Stimulated activated CD8-positive, alpha-beta memory T cell treated with anti-CD3 and anti-CD28 coated beads, Interleukin-15, amount 100 ng/mL, for 24 hours (primary cell): ENCODE data around the gene ARRB1.
"Not testable (repeated sequence)": the region's sequence is repeated elsewhere in the genome, so short reads cannot be mapped to it uniquely, and the experiment has no call there.

Source experiments
- DNase-seq: peaks from one replicate; pipeline ENCODE4 v3.0.0-alpha.2; 2020; ENCODE audit warnings: low read depth

Gene ARRB1

DNA sequence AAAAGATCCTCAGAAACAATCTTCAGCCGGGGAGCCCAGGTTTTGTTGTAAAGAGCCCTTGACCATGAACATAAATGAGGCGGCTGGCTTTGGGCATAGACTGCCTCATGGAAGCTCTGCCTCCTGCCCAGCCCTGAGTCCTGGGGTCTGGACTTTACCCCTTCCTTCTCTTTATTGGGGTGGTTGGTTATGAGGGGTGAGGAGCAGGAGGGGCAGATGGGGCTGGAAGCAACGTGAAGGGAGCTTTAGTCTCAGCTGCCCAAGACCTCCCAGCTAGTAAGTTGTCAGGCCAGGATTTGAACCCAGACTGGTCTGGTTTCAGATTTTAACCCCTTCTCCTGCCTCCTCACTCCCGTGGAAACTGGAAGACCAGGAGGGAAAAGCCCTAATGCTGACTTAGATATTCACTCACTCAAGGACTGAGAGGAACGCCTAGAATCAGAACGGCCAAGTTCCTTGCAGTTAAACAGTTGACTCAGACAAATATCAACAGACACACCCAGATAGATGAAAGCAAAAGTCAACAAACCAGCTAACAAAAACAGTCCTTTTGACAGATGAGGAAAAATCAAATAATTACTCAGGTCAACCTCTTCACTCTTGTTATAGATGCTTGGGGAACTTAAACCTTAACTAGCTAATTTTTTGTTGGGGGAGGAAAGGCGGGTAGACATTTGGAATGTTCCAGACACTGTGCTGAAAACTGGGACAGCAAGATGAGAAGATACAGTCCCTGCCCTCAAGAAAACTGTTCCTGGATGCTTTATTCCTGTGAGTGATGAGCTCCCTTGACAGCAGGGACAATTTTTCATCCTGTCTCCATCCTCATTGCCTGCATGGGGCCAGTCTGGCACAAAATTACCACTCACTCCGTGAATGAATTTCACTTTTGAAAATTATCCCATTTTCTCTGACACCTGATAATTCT, 20.8 kb upstream of the ARRB1 start:
- DNase-seq = no peak

DNA sequence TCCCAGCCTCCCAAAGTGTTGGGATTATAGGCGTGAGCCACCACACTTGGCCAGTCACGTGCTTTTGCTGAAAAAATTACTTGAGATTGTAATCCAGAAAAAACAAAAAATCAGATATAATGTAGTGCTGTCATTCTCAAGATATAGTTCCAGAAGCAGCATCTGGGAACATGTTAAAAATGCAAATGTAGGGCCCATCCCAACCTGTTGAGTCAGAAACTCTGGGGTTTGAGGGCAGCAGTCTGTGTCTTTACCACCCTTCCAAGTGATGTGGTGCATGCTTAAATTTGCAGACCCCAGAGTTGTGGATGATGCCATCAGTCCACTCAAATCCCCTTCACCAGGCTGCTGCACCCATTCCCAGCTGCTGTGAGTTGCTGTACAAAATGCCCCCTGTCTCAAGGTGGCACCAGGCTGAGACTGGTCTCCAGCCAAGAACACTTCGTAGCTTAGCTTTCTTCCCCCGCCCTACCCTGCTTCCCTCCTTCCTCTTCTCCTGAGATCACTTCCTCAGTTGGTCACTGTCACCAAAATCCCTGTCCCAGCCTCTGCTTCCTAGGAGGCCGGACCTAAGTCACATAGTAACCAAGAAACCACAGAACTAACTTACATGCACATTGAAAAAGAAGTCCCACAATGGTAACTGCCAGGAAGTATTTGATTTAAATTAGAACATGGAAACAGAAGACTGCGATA, 18.2 kb upstream of the ARRB1 start:
- DNase-seq = no peak

DNA sequence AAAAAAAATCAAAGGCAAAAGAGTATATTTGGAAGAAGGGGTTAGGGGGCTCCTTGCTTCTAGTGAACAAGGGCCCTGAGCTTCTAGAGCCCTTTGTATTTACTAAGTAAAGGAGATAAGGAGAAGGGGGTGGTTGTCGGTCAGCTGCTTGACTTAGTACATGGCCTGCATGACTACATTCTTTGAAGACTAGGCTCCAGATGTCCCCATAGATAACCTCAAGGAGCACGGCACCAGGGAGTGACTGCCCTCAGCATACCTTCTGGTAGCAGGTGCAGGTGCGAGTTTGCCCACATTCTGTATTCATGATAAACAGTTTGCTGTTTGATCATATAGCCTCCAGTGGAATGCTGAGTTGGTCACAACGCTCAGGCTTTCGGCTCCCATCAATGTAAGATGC, 15.4 kb upstream of the ARRB1 start:
- not testable (repeated sequence) for DNase-seq

DNA sequence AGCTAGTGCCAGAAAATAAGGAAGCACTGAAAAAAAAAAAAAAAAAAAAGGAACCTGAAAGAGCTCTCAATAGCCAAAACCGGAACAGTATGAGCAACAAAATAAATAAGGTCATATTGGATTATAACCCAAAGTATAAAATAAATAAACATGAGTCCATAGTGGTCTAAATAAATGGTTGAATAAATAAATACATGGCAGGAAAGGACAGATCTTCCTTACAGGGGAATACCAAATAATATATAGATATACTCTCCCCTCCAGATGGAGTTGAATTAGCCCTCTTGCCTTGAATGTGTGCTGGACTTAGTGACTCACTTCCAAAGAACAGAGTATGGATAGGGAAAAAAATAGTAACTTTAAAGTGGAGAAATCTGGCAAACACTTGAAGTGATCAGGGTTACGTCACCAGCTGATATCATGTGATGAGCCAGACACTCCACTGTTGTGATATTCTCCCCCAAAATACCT, 14.3 kb upstream of the ARRB1 start:
- DNase-seq = no peak

DNA sequence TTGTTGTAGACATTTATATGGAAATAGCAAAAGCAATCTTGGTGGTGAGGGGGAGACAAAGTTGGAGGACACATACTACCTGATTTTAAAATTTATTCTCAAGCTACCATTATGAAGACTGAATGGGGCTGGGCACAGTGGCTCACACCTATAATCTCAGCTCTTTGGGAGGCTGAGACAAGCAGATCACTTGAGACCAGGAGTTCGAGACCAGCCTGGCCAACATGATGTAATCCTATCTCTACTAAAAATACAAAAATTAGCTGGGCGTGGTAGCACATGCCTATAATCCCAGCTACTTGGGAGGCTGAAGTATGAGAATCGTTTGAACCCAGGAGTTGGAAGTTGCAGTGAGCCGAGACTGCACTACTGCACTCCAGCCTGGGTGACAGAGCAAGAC, 10.8 kb upstream of the ARRB1 start:
- not testable (repeated sequence) for DNase-seq

DNA sequence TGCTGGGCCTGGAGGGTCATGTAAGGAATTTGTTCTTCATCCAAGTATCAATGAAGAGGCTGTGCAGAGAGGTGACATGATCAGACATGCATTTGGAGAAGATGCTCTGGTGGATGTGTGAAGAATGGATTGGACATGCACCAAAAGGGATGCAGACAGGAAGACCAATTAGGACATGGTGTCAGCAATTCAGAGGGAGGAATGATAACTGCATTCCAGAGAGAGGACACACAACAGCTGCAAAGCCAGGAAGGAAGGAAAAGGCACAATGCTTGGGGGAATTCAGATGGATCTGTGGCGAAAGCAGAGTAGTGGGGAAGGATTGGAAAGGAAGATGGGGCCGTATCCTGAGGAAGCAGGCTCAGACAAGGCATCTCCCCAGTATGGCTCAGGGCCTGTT, 5.2 kb upstream of the ARRB1 start:
- DNase-seq = no peak

DNA sequence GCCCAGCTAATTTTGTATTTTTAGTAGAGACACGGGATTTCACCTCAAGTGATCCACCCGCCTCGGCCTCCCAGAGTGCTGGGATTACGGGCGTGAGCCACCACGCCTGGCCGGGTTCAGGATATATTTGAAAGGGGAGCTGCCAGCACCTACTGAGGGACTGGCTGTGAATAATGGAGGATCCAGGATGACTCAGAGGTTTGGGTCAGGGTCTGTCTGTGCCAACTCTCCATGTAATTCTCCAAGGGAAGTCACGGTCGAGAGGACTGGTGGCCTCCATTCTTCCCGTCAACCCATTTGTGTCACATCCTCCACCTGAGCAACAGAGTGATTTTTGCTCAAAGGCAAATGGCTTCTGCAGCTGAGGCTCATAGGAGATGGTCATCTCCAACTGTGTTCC, 3.6 kb upstream of the ARRB1 start:
- DNase-seq = no peak

DNA sequence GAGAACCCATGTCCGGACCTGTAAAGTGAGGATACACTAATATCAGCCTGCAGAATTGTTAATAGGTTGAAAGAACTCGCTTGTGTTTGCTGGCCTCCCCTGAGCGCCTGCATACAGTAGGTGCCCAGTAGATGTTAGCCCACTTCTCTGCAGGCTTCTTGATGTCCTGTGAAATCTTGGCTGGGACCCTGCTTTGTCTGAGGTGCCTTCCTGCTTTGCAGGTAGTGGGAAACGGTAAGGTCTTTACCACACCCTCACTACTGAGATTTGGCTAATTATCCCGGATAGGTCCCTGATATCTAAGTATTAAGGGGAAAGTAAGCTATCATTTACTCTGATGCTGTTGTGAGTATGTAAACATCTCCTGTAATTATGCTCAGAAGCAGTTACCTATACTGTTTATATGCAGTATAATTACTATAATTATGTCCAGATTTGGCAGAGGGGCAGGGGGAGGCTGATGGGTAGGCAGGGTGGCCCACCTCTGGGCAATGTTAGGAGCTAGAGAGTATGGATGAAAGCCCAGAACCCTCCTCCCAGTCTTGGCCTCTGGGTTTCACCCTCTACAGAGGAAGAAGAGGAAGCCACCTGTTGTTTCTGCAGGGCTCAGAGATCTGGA, 1.2 kb upstream of the ARRB1 start:
- DNase-seq = no peak

DNA sequence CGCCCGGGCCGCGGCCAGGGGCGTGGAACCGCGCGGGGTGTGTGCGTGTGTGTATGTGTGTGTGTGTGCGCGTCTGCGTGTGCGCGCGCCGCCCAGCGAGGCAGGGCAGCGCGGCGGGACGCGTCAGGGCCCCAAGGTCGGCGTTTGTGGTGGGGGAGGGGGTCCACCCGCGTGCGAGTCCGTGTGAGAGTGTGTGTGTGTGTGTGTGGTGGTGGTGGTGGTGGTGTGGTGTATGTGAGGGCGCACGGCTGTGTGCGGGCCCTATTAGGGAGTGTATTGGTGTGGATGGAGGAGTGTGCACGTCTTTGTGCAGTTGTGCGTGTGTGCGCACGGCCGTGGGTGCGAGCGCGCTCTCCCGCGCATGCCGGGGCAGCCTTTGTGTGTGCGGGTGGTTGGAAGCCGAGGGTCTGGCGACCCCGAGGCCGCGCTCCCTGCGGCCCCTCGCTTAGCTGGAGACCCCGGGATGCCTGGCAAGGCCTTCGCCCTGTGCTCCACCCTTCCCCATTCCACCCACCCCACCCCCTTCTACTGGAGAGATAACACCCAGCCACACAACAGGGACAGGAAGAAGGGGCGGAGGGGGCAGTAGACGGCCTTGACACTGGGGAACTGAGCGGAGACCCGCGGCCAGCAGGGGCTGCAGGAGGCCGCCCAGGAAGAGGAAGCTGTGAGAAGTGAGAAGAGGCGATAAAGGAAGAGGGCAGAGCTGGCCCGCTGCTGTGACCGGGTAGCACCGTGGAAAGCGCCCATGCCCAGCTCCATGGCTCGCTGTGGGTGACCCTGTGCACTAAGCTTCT, 528 bp upstream of the ARRB1 start:
- peak; percentile 18 for DNase-seq

DNA sequence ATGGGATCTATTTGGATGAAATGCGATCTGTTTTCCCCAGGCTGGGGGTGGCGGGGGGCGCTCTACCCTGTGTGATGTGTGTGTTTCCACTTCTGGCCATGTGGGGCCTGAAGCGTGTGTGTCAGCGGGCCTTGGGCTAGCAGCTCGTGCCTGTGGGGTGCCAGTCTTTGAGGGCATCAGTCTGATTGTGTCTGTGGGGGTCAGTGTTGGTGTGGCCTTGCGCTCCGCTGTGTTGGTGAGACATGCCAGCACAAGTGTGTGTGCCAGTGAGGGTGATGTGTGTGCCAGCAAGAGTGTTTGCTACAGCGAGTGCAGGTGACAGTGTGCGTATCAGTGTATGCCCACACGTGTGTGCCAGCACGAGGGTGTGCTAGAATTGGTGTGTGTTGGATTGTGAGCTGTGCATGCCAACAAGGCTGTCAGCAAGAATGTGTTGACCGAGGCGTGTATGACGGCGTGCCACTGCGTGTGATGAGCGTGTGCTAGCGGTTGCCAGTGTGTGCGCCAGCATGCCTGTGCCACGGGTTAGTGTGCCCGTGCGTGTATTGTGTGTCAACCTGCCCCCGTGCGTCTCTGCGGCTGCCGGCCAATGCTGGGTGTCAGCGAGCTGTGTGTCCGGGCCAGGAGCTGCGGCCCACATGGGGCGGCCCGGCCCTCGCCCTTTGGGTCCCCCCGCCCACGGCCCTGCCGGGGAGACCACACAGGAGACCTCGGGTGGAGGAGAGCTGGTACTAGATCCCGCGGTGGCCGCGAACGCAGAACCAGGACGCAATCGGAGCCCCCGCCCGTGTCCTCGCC, 519 bp downstream of the ARRB1 start:
- DNase-seq = no peak

DNA sequence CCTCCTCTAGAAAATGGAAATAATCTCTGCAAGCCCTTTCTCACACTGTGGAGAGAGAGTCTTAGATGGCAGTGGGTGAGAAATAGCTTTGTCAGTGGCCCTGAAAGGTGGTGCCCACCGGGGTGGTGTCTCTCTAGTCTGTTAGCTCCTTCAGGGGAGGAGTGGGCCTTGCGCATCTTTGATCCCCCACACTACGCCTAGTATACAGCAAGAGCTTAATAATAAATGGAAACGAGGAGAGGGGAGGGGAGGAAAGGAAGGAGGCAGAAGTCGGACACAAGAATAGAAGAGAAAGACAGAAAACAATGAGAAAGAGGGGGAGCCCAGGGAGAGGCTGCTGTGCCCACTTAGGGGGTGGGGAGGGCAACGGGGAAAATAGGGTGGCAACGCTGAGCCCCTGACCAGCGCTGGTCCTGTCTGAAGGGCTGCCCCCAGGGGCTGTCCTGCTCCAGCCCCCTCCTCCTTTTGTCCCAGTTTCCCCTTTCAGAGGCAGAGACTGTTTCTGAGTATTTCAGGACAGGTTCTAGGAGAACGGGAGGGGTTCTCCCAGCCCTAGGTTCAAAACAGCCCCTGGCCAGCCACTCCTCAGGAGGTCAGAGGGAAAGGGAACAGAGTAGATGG, 1.2 kb downstream of the ARRB1 start:
- no peak for DNase-seq

DNA sequence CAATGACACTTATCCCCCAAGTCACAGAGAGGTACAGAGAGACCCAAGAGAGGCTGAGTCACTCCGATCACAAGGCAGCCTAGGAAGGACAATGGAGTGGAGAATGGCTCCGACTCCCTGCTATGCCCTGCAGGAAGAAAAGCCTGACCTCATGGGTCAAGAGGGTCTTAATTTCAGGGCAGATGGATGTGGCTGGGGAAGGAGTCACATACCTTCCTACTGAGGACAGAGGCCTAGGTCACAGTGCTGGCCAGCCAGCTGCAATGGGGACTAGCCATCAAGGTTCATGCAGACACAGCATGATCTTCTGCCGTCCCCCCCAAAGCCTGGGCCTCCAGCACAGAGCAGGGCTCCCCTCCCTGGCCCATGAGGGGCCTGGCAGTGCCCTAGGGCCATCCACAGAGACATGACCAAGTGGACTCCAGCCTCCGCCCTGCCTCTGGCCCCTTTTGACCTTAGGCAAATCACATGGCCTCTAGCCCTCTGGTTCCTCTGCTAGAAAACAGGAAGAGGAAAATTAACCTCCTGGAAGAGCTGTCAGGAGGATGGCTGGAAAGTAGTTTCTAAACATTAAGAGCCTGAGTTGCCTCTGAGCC, 1.8 kb downstream of the ARRB1 start:
- DNase-seq = no peak

DNA sequence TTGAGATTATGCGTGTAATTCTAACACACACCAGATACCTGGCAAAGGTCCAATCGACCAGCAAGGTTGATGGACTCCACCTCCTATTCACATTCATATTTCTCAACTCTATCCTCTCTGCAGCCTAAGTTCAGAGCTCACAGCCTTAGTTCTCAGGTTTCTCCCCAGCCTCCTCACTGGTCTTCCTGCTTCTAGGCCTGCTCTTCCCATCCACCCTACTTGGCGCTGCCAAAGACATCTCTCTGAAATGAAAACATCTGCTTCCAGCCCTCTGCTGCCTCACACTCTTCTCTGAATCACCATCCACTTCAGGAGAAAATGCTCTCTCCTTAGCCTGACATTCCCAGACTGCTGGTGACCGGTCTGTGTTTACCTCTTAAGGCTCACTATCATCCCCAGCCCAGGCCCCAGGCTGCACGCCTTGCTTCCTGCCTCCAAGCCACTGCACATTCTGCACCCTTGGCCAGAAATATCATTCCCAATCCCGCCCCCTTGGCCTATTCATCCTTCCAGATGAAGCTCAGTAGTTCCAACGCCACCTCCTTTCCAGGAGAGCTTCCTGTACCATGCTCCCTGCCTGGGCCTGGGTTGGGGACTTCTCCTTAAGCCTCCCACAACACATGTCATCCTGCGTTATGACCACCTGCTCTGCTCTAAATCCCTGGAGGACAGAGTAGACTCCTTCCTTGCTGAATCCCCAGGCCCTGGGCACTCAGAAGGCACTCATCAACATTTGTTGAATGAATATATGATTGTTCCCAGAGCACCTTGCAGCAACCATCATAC, 3.5 kb downstream of the ARRB1 start:
- no peak for DNase-seq

DNA sequence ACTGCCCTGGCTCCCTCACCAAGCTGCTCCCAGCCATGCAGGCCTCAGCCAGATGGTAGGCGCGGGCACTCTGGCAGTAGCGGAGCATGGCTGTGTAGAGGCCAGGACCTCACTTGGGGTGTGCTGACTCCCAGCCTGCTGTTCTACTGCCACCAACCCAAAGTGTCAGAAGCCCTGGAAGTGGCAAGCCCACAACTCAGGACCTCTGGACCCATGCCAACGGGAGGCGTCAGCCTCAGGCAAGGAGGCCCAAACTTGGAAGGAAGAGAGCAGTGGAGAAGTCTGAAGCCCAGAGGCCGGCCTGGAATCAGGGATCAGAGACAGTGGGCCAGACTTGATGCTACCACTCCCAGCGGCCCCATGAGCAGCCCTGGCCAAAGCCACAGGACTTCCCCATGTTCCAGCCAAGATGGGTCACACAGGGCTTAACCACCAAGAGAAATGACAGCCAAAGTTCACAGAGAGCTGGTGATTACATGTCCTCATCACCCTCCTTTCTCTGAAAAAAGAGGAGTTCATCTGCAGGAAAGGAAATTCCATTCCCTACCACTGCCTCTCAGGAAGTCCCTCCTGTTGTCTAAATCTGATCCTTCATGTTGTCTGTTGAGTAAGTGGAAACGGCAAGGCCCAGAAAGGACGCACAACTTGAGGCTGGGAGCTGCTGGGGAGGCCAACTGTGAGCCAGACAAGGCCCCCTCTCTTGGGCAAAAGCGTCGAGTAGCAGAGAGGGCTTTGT, 4.4 kb downstream of the ARRB1 start:
- no peak for DNase-seq

DNA sequence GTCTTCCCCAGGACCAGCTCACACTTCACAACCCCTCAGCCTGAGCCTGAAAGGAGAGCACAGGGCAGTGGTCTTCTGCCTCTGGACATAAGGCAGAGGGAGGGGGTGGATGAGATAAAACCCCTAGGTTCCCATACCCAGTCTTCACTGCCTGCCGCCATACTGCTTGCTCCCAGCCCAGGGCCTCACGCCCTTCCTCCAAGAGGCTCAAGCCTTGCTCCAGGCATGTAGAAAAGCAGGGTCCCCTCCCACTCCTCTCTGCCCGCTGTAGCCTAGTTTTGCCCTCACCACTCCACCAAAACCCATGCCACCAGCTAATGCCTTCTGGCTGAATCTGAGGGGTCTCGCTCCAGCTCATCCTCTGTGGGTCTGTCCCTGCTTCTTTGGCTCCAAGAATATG, 5.2 kb downstream of the ARRB1 start:
- no peak for DNase-seq

DNA sequence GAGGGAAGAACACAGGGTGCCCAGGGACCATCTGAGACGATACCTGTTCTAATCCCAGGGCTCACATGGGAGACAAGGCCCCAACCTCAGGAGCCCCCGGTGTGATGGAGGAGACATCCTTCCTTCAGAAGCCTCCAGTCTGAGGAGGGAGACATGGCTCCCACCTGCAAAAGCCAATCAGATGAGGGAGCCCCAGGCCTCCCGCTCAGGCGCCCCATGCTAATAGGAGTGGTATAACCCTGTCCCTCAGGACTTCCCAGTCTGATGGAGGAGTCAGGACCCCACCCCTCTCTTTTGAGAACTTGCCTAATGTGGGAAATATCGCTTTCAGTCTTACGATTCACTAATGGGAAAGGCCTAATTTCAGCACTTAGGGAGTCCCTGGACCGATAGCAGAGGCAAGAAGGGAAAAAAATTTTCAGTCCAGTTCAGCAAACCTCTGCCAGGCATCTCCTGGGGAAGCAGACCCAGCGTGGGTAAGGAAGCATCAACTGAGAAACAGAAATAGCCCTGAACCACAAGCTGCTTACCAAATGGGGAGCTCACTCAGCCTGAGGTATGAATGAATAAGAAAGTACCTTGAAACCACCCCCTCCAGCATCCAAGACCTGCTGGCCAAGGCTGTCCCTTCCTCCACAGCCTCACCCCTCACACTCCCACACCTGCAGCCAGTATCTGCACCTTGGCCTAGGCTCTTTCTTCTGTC, 5.9 kb downstream of the ARRB1 start:
- DNase-seq = no peak

DNA sequence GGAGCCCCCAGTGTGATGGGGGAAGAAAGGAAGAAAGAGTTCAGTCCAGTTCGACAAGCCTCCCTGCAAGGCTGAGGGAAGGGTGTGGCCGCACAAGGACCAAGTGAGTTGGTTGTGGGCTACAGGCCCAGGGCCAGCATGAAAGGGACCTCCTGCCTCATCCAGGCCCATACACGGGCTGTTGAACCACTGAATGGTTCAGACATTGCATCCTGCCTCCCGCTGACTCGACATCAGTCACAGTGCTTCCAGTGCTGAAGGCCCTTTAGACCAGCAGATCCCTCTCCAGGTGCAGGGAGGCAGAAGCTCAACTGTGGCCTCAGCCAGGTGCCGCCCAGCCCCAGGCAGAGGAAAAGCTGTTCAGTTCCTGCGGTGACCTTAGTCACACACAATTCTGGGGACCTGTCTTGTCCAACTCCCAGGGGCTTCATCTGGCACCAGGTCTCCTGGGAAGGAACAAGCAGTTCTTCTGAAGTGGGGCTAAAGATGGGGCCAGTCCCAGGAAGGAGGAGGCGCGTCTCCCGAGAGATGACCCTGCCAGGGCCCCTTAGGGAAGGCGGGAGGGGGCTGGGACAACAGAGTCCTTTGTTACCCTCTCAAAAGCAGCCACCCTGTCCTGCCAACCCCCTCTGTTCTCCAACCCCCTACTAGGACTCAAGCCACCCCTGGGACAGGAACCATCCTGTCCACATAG, 6.6 kb downstream of the ARRB1 start:
- DNase-seq = no peak

DNA sequence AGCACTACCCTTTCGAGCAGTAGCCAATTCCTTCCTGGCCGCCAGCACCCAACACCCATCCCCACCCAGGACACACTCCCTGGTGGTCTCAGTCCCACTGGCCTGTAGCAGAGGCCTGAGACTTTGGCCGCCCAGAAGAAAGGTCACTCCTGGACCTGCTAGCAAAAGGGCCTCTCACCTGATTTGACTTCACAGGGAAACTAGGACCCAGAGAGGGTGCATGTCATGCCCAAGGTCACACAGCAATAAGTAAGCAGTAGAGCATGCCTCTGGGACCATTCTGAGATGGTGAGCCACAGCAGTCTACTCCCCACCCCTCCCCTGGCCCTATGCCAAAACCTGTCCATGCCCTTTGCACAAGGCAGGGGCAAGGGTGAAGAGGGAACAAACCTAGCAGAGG, 7.3 kb downstream of the ARRB1 start:
- no peak for DNase-seq
